Astrocyte (in vitro differentiated cells and primary cell): ENCODE results near the gene KDM3B.

ENCODE experiments used
- EZH2 ChIP-seq: IDR thresholded peaks from 2 replicates; pipeline ENCODE4 v1.6.1; 2012; ENCODE audit warnings: mild to moderate bottlenecking, low read length, inconsistent platforms; ENCODE audit not compliant: insufficient read depth
- TF ChIP-seq, protein P1 (sequence below): IDR thresholded peaks from 2 replicates; pipeline ENCODE4 v1.5.1; 2011; ENCODE audit warnings: low read depth, mild to moderate bottlenecking, inconsistent platforms, low read length, moderate library complexity; ENCODE audit not compliant: insufficient read depth

DNA sequence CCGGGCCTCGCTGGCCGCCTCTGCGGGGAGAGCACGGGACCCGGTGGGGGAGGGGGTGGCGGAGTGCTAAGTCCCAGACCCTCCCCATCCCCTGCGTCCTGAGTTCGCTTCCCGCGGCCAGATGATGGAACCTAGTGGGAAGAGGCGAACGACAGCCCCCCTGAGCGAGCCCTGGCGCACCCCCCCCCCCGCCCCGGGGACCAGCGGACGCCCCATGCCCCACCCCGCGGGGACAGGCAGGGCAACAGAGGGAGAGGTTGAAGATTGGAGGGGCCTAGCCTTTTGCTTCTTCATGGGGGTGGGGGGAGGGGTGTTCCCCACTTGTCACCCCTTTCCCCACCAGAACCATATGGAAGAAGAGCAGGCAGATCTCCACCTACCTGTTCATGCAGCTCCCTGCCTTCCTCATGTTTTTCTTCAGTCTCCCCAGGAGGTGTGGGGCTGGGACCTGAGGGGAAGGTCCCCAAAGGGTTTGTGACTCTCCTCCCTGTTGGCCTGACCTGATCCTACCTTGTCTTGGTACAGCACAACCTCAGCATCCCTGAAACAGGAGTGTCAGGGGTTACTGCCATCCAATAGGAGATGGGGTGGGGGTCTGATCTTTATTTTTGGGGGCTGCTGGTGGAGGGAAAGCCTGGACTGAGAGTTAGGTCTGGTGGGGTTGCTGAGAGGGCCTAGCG is 13.9 kb upstream of the KDM3B start:
- TF ChIP-seq, protein P1, sequence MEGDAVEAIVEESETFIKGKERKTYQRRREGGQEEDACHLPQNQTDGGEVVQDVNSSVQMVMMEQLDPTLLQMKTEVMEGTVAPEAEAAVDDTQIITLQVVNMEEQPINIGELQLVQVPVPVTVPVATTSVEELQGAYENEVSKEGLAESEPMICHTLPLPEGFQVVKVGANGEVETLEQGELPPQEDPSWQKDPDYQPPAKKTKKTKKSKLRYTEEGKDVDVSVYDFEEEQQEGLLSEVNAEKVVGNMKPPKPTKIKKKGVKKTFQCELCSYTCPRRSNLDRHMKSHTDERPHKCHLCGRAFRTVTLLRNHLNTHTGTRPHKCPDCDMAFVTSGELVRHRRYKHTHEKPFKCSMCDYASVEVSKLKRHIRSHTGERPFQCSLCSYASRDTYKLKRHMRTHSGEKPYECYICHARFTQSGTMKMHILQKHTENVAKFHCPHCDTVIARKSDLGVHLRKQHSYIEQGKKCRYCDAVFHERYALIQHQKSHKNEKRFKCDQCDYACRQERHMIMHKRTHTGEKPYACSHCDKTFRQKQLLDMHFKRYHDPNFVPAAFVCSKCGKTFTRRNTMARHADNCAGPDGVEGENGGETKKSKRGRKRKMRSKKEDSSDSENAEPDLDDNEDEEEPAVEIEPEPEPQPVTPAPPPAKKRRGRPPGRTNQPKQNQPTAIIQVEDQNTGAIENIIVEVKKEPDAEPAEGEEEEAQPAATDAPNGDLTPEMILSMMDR = no peak
- no peak for TF ChIP-seq EZH2
